Smooth muscle cell (in vitro differentiated cells): ENCODE data around the gene EFCC1. TPM values are rescaled to one million over a fixed set of nuclear protein-coding genes. Genes with fewer than 3 reads are reported as not detected.

Experiments used
- DNase-seq: peaks from one replicate; lab custom pipeline; 2025; ENCODE audit not compliant: unreplicated experiment; lab: John Stamatoyannopoulos, UW
- H2AFZ ChIP-seq: fragments of 200-600 bp; sonication (generic); 2 replicates; pipeline ENCODE4 v1.6.0; 2016; ENCODE audit warnings: antibody characterized with exemption, low read depth, mild to moderate bottlenecking
- H3F3A ChIP-seq: fragments of 200-600 bp; sonication (generic); 2 replicates; pipeline ENCODE4 v1.6.0; 2017; ENCODE audit warnings: antibody characterized with exemption, low read depth
- H3K27ac ChIP-seq: fragments of 200-600 bp; sonication (generic); 2 replicates; pipeline ENCODE4 v1.5.1; 2016; ENCODE audit warnings: low read depth, mild to moderate bottlenecking
- H3K27me3 ChIP-seq: fragments of 200-600 bp; sonication (generic); 2 replicates; pipeline ENCODE4 v1.6.1; 2016; ENCODE audit warnings: low read depth, mild to moderate bottlenecking
- H3K36me3 ChIP-seq: fragments of 200-600 bp; sonication (generic); 2 replicates; pipeline ENCODE4 v1.5.1; 2016; ENCODE audit warnings: low read depth
- H3K4me1 ChIP-seq: fragments of 200-600 bp; sonication (generic); 2 replicates; pipeline ENCODE4 v1.5.1; 2016; ENCODE audit warnings: low read depth
- H3K4me2 ChIP-seq: fragments of 200-600 bp; sonication (generic); 2 replicates; pipeline ENCODE4 v1.6.0; 2016; ENCODE audit warnings: mild to moderate bottlenecking
- H3K4me3 ChIP-seq: fragments of 200-600 bp; sonication (generic); 2 replicates; pipeline ENCODE4 v1.5.1; 2016; ENCODE audit warnings: mild to moderate bottlenecking
- H3K79me2 ChIP-seq: fragments of 200-600 bp; sonication (generic); 2 replicates; pipeline ENCODE4 v1.6.0; 2016; ENCODE audit warnings: low read depth, mild to moderate bottlenecking
- H3K9ac ChIP-seq: fragments of 200-600 bp; sonication (generic); 2 replicates; pipeline ENCODE4 v1.6.0; 2016; ENCODE audit warnings: low read depth
- H3K9me3 ChIP-seq: fragments of 200-600 bp; sonication (generic); replicated peaks from 2 replicates; pipeline ENCODE4 v1.5.1; 2016; ENCODE audit warnings: low read depth
- H4K20me1 ChIP-seq: fragments of 200-600 bp; sonication (generic); 2 replicates; pipeline ENCODE4 v1.6.0; 2016; ENCODE audit warnings: low read depth
- CTCF ChIP-seq: fragments of 200-600 bp; sonication (generic); IDR thresholded peaks from 2 replicates; pipeline ENCODE4 v1.5.1; 2017; ENCODE audit warnings: borderline replicate concordance, mild to moderate bottlenecking, antibody characterized with exemption; ENCODE audit not compliant: insufficient read depth, poor library complexity, severe bottlenecking
- WGBS: methylation state at CpG from one replicate; pipeline ENCODE4 v1.1.7; 2016; ENCODE audit warnings: low lambda C conversion rate; 5-methylcytosine and 5-hydroxymethylcytosine counted together
- polyA plus RNA-seq: library from polyadenylated mRNA; unstranded; fragments of >200 nt; fragmentation: Nextera tagmentation; extraction: Ambion mirVana; gene quantifications from 2 replicates; pipeline ENCODE4 v1.2.1, GENCODE V29; 2016
- total RNA-seq: library from RNA; depleted of rRNA; stranded (reverse); fragments of >200 nt; gene quantifications from 2 replicates; pipeline ENCODE4 v1.2.3, GENCODE V29; 2014

EFCC1 gene
- total and polyA plus RNA-seq, 2 experiments from 2014 or later, result 0.26 TPM; not detected in 1

GRCh38 chr3:129026728-129027543, 25.8 kb downstream of the EFCC1 start:
- H3K79me2 ChIP-seq, result no peaks in the 10 kb centered on the region
- WGBS, result 10% methylated on average over 48 of the region's 54 CpGs
- no peaks in the 10 kb centered on the region for H3K27me3 ChIP-seq
- peak; percentile 32 for DNase-seq
- H3K4me3 ChIP-seq, result peak overlapping the region; percentile 47
- no peaks in the 10 kb centered on the region for H3F3A ChIP-seq
- H3K36me3 ChIP-seq, result no peaks in the 10 kb centered on the region
- peak overlapping the region; percentile 87 for H3K4me2 ChIP-seq
- no peak overlapping the region for H3K9ac ChIP-seq
- no peak overlapping the region for H3K27ac ChIP-seq
- no peaks in the 10 kb centered on the region for H4K20me1 ChIP-seq
- H2AFZ ChIP-seq, result peak overlapping the region; percentile 90
- peak; percentile 50 for TF ChIP-seq CTCF
- no peaks in the 10 kb centered on the region for H3K9me3 ChIP-seq
- H3K4me1 ChIP-seq, result no peaks in the 10 kb centered on the region

GRCh38 chr3:129027544-129027880, 26.4 kb downstream of the EFCC1 start:
- H3K27ac ChIP-seq, result no peak overlapping the region
- WGBS, result 87% methylated on average over 15 of the region's 15 CpGs
- H3K4me3 ChIP-seq, result peak overlapping the region; percentile 47

GRCh38 chr3:129028866-129029265, 27.8 kb downstream of the EFCC1 start:
- Histone ChIP-seq H3F3A (no peaks in the 10 kb centered on the region), H3K27ac (no peak overlapping the region), H3K9me3 (no peaks in the 10 kb centered on the region), H3K9ac (no peak overlapping the region), H4K20me1 (no peaks in the 10 kb centered on the region), H3K4me2 (no peak overlapping the region), H3K27me3 (no peaks in the 10 kb centered on the region), H3K36me3 (no peaks in the 10 kb centered on the region), H2AFZ (no peak overlapping the region), H3K4me3 (no peak overlapping the region), H3K4me1 (no peaks in the 10 kb centered on the region), H3K79me2 (no peaks in the 10 kb centered on the region)
- TF ChIP-seq CTCF, result no peak
- no peak for DNase-seq
- WGBS, result 91% methylated on average over 13 of the region's 13 CpGs

More at GRCh38 chr3:129027544-129027880, 26.4 kb downstream of the EFCC1 start:
- Histone ChIP-seq H3K36me3 (no peaks in the 10 kb centered on the region), H3K4me1 (no peaks in the 10 kb centered on the region), H3K79me2 (no peaks in the 10 kb centered on the region), H3K9ac (no peak overlapping the region), H2AFZ (peak overlapping the region; percentile 90), H3K9me3 (no peaks in the 10 kb centered on the region), H3F3A (no peaks in the 10 kb centered on the region), H4K20me1 (no peaks in the 10 kb centered on the region), H3K4me2 (peak overlapping the region; percentile 87), H3K27me3 (no peaks in the 10 kb centered on the region)
- TF ChIP-seq CTCF, result no peak
- DNase-seq, result no peak

- Histone ChIP-seq H3K9me3 (no peaks in the 10 kb centered on the region), H3K79me2 (no peaks in the 10 kb centered on the region), H3F3A (no peaks in the 10 kb centered on the region), H2AFZ (no peak overlapping the region), H3K4me1 (no peaks in the 10 kb centered on the region), H3K36me3 (no peaks in the 10 kb centered on the region), H3K4me3 (no peak overlapping the region), H3K4me2 (no peak overlapping the region), H3K27me3 (no peaks in the 10 kb centered on the region), H4K20me1 (no peaks in the 10 kb centered on the region), H3K27ac (no peak overlapping the region), H3K9ac (no peak overlapping the region)
- DNase-seq, result no peak
- no peak for TF ChIP-seq CTCF
- 94% methylated on average over 4 of the region's 4 CpGs for WGBS
Observed at GRCh38 chr3:129030611-129031010, 29.5 kb downstream of the EFCC1 start.
